Endothelial cell of hepatic sinusoid (primary cell): ENCODE results near the gene CTDSPL2.
"Not testable (repeated sequence)": the region's sequence is repeated elsewhere in the genome, so short reads cannot be mapped to it uniquely, and the experiment has no call there.

Source experiments
- in situ Hi-C: cut with HindIII; loops from 2 replicates; pipeline ENCODE4 v1.10.0; 2017; ENCODE audit warnings: low sequenced_read_pairs

The CTDSPL2 gene

GRCh38 chr15:44482090-44482489 lies 54.7 kb downstream of the CTDSPL2 start:
- in situ Hi-C loops, result loop anchor here (25.0 kb wide), 1 partner anchor 620 kb away; no protein-coding TSS in a partner anchor

GRCh38 chr15:44485880-44486279 lies 58.5 kb downstream of the CTDSPL2 start:
- in situ Hi-C loops, result loop anchor here (25.0 kb wide), 1 partner anchor 624 kb away; no protein-coding TSS in a partner anchor

GRCh38 chr15:44489464-44489863 lies 62.0 kb downstream of the CTDSPL2 start:
- in situ Hi-C loops, result loop anchor here (25.0 kb wide), 1 partner anchor 627 kb away; no protein-coding TSS in a partner anchor

- in situ Hi-C loops, result loop anchor here (25.0 kb wide), 1 partner anchor 628 kb away; no protein-coding TSS in a partner anchor
Observed at GRCh38 chr15:44490622-44491021, 63.2 kb downstream of the CTDSPL2 start.

GRCh38 chr15:44492040-44492439 lies 64.6 kb downstream of the CTDSPL2 start:
- in situ Hi-C loops, result loop anchor here (25.0 kb wide), 1 partner anchor 630 kb away; no protein-coding TSS in a partner anchor

GRCh38 chr15:44492672-44493071 lies 65.2 kb downstream of the CTDSPL2 start:
- in situ Hi-C loops, result loop anchor here (25.0 kb wide), 1 partner anchor 630 kb away; no protein-coding TSS in a partner anchor

- in situ Hi-C loops, result loop anchor here (25.0 kb wide), 1 partner anchor 633 kb away; no protein-coding TSS in a partner anchor
Observed at GRCh38 chr15:44495562-44495961, 68.1 kb downstream of the CTDSPL2 start.

GRCh38 chr15:44500555-44500954 lies 73.1 kb downstream of the CTDSPL2 start:
- in situ Hi-C loops, result loop anchor here (25.0 kb wide), 1 partner anchor 213 kb away; the partner anchor contains the start of gene GOLM2

- in situ Hi-C loops, result loop anchor here (25.0 kb wide), 1 partner anchor 215 kb away; the partner anchor contains the start of gene GOLM2
Observed at GRCh38 chr15:44501768-44502366, 74.4 kb downstream of the CTDSPL2 start.

GRCh38 chr15:44516436-44516835 lies 89.0 kb downstream of the CTDSPL2 start:
- in situ Hi-C loops, result loop anchor here (25.0 kb wide), 1 partner anchor 229 kb away; the partner anchor contains the start of gene GOLM2

- in situ Hi-C loops, result loop anchor here (25.0 kb wide), 1 partner anchor 232 kb away; the partner anchor contains the start of gene GOLM2
Observed at GRCh38 chr15:44519537-44519936, 92.1 kb downstream of the CTDSPL2 start.

GRCh38 chr15:44525018-44525417 lies 97.6 kb downstream of the CTDSPL2 start:
- in situ Hi-C loops, result no loop called here

GRCh38 chr15:44527241-44527640 lies 99.8 kb downstream of the CTDSPL2 start:
- in situ Hi-C loops, result no loop called here

- in situ Hi-C loops, result no loop called here
Observed at GRCh38 chr15:44529864-44530604, 102.6 kb downstream of the CTDSPL2 start.

GRCh38 chr15:44530653-44531052 lies 103.2 kb downstream of the CTDSPL2 start:
- in situ Hi-C loops, result no loop called here

GRCh38 chr15:44532275-44532674 lies 104.8 kb downstream of the CTDSPL2 start:
- in situ Hi-C loops, result not testable (repeated sequence)

GRCh38 chr15:44532689-44533088 lies 105.3 kb downstream of the CTDSPL2 start:
- in situ Hi-C loops, result no loop called here

GRCh38 chr15:44535092-44535491 lies 107.7 kb downstream of the CTDSPL2 start:
- in situ Hi-C loops, result no loop called here

GRCh38 chr15:44535523-44536301 lies 108.3 kb downstream of the CTDSPL2 start:
- in situ Hi-C loops, result no loop called here

- in situ Hi-C loops, result no loop called here
Observed at GRCh38 chr15:44536302-44536961, 109.0 kb downstream of the CTDSPL2 start.
